ENCODE measurements around the gene TELO2. TPM values are rescaled to one million over a fixed set of nuclear protein-coding genes. Genes with fewer than 3 reads are reported as not detected.

TELO2 gene
- total RNA-seq, 1 donor from 2014 or later = 77.2 TPM

- H3K9me3 Mint-ChIP-seq (ENCODE audit: low read depth) = no peaks in the 10 kb centered on the region
- peaks cover 8% of the 10 kb centered on the region for H3K27me3 Mint-ChIP-seq
- H3K27ac Mint-ChIP-seq = no peak overlapping the region
- no peak for TF ChIP-seq CTCF (IDR thresholded peaks at IDR 0.05; ENCODE audit: unreplicated experiment)
- peaks cover 9% of the 10 kb centered on the region for H3K4me1 Mint-ChIP-seq (ENCODE audit: low read depth)
- no peaks in the 10 kb centered on the region for H3K36me3 Mint-ChIP-seq (ENCODE audit: insufficient read depth)
- DNase-seq (ENCODE audit: low spot score, unreplicated experiment) = no peak
- H3K4me3 Mint-ChIP-seq (ENCODE audit: low read depth) = no peak overlapping the region
These were observed 4.1 kb upstream of the TELO2 start for GRCh38 chr16:1489077-1489476.

- DNase-seq (ENCODE audit: low spot score, unreplicated experiment) = no peak
- TF ChIP-seq CTCF (IDR thresholded peaks at IDR 0.05; ENCODE audit: unreplicated experiment) = no peak
- Mint-ChIP-seq H3K27ac (no peak overlapping the region), H3K4me1 (ENCODE audit: low read depth) (peaks cover 9% of the 10 kb centered on the region), H3K9me3 (ENCODE audit: low read depth) (no peaks in the 10 kb centered on the region), H3K36me3 (ENCODE audit: insufficient read depth) (no peaks in the 10 kb centered on the region), H3K27me3 (peaks cover 3% of the 10 kb centered on the region), H3K4me3 (ENCODE audit: low read depth) (no peak overlapping the region)
These were observed 1.8 kb upstream of the TELO2 start for GRCh38 chr16:1491327-1491726.

GRCh38 chr16:1492082-1492922, 858 bp upstream of the TELO2 start:
- Mint-ChIP-seq H3K36me3 (ENCODE audit: insufficient read depth) (no peaks in the 10 kb centered on the region), H3K9me3 (ENCODE audit: low read depth) (no peaks in the 10 kb centered on the region), H3K4me1 (ENCODE audit: low read depth) (peaks cover 9% of the 10 kb centered on the region), H3K4me3 (ENCODE audit: low read depth) (peak overlapping the region; percentile 92), H3K27me3 (peaks cover 3% of the 10 kb centered on the region), H3K27ac (peak overlapping the region; percentile 98)
- no peak for TF ChIP-seq CTCF (IDR thresholded peaks at IDR 0.05; ENCODE audit: unreplicated experiment)
- no peak for DNase-seq (ENCODE audit: low spot score, unreplicated experiment)

- peaks cover 9% of the 10 kb centered on the region for H3K4me1 Mint-ChIP-seq (ENCODE audit: low read depth)
- H3K36me3 Mint-ChIP-seq (ENCODE audit: insufficient read depth) = peaks cover 4% of the 10 kb centered on the region
- peak overlapping the region; percentile 74 for H3K27ac Mint-ChIP-seq
- no peaks in the 10 kb centered on the region for H3K9me3 Mint-ChIP-seq (ENCODE audit: low read depth)
- H3K4me3 Mint-ChIP-seq (ENCODE audit: low read depth) = peak overlapping the region; percentile 83
- H3K27me3 Mint-ChIP-seq = no peaks in the 10 kb centered on the region
- no peak for TF ChIP-seq CTCF (IDR thresholded peaks at IDR 0.05; ENCODE audit: unreplicated experiment)
- peak; percentile 35 for DNase-seq (ENCODE audit: low spot score, unreplicated experiment)
These were observed 560 bp downstream of the TELO2 start for GRCh38 chr16:1493746-1494094.

- peak overlapping the region; percentile 67 for H3K27ac Mint-ChIP-seq
- H3K9me3 Mint-ChIP-seq (ENCODE audit: low read depth) = no peaks in the 10 kb centered on the region
- DNase-seq (ENCODE audit: low spot score, unreplicated experiment) = no peak
- peaks cover 9% of the 10 kb centered on the region for H3K4me1 Mint-ChIP-seq (ENCODE audit: low read depth)
- peaks cover 4% of the 10 kb centered on the region for H3K36me3 Mint-ChIP-seq (ENCODE audit: insufficient read depth)
- peak overlapping the region; percentile 83 for H3K4me3 Mint-ChIP-seq (ENCODE audit: low read depth)
- TF ChIP-seq CTCF (IDR thresholded peaks at IDR 0.05; ENCODE audit: unreplicated experiment) = peak; percentile 21
- H3K27me3 Mint-ChIP-seq = no peaks in the 10 kb centered on the region
These were observed 1.0 kb downstream of the TELO2 start for GRCh38 chr16:1494129-1494640.

Measured in progenitor cell of endocrine pancreas (in vitro differentiated cells).